CD4-positive, alpha-beta T cell treated with Interleukin-4 for 4 hours (primary cell): Measurements from ENCODE around the gene AGL.
"Not testable (repeated sequence)": the region's sequence is repeated elsewhere in the genome, so short reads cannot be mapped to it uniquely, and the experiment has no call there.

ENCODE experiments used
- DNase-seq: peaks from one replicate; pipeline ENCODE4 v3.0.0-alpha.2; 2020

Gene AGL

GRCh38 chr1:99944192-99944591, 94.0 kb downstream of the AGL start:
- DNase-seq, result no peak

- DNase-seq, result no peak
These were observed 95.0 kb downstream of the AGL start for GRCh38 chr1:99945174-99945573.

GRCh38 chr1:99950486-99950885, 100.3 kb downstream of the AGL start:
- DNase-seq, result no peak

GRCh38 chr1:99952522-99952921, 102.4 kb downstream of the AGL start:
- no peak for DNase-seq

- DNase-seq, result no peak
These were observed 105.2 kb downstream of the AGL start for GRCh38 chr1:99955375-99955774.

GRCh38 chr1:99956755-99957154, 106.6 kb downstream of the AGL start:
- no peak for DNase-seq

GRCh38 chr1:99957818-99958217, 107.7 kb downstream of the AGL start:
- DNase-seq, result no peak

- not testable (repeated sequence) for DNase-seq
These were observed 109.1 kb downstream of the AGL start for GRCh38 chr1:99959189-99959705.

GRCh38 chr1:99960260-99960659, 110.1 kb downstream of the AGL start:
- not testable (repeated sequence) for DNase-seq

- no peak for DNase-seq
These were observed 113.1 kb downstream of the AGL start for GRCh38 chr1:99963041-99963795.

- no peak for DNase-seq
These were observed 114.6 kb downstream of the AGL start for GRCh38 chr1:99964806-99965205.

GRCh38 chr1:99965646-99966375, 115.7 kb downstream of the AGL start:
- no peak for DNase-seq

GRCh38 chr1:99968214-99968613, 118.1 kb downstream of the AGL start:
- no peak for DNase-seq

GRCh38 chr1:99969260-99969728, 119.1 kb downstream of the AGL start:
- DNase-seq, result no peak

- peak; percentile 77 for DNase-seq
These were observed 119.8 kb downstream of the AGL start, which contains the start of gene SLC35A3 for GRCh38 chr1:99969729-99970621. SLC35A3 (plus strand) TSS chr1:99969996; CDS start chr1:99993555, 23,559 bp downstream.

- no peak for DNase-seq
These were observed 120.6 kb downstream of the AGL start for GRCh38 chr1:99970713-99971255.

- not testable (repeated sequence) for DNase-seq
These were observed 121.9 kb downstream of the AGL start for GRCh38 chr1:99972066-99972465.
